Ovary (tissue), 3 donors: ENCODE data around the gene GAREM1.

Experiments used
- POLR2A ChIP-seq: fragments of 450-650 bp; IDR thresholded peaks from one replicate; pipeline ENCODE4 v1.6.1; 2017; ENCODE audit warnings: antibody characterized with exemption, mild to moderate bottlenecking, moderate library complexity
- TF ChIP-seq, protein P1 (sequence below), 3 donors: fragments of 450-650 bp in 2 of 3; fragments of 200-600 bp in 1 of 3; IDR thresholded peaks; one replicate each; pipeline versions ENCODE4 v1.5.1 to v1.8.0; 2016 to 2022; ENCODE audit warnings: antibody characterized with exemption in 3 of 3, mild to moderate bottlenecking in 1 of 3
- donor health status: DM: no; HTN: no; CAD: no.

DNA sequence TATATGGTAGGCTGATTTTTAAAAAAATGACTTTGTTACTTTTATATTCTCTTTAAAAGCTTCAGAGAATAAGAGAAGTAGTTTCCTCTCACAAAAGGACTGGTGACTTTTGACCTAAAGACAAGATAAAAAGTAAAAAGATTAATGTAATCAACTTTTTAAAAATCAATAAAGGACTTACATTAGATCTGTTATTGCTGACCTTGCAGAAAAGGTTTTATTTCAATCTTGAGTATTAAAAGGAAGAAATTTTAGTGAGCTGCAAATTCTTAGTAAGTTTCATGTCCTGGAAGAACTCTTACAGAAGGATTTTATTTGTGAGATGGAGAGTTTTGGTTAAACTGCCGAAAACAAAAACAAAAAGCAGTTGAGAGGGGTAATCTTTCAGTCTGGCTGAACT is 2.2 kb upstream of the GAREM1 start:
- TF ChIP-seq, protein P1, sequence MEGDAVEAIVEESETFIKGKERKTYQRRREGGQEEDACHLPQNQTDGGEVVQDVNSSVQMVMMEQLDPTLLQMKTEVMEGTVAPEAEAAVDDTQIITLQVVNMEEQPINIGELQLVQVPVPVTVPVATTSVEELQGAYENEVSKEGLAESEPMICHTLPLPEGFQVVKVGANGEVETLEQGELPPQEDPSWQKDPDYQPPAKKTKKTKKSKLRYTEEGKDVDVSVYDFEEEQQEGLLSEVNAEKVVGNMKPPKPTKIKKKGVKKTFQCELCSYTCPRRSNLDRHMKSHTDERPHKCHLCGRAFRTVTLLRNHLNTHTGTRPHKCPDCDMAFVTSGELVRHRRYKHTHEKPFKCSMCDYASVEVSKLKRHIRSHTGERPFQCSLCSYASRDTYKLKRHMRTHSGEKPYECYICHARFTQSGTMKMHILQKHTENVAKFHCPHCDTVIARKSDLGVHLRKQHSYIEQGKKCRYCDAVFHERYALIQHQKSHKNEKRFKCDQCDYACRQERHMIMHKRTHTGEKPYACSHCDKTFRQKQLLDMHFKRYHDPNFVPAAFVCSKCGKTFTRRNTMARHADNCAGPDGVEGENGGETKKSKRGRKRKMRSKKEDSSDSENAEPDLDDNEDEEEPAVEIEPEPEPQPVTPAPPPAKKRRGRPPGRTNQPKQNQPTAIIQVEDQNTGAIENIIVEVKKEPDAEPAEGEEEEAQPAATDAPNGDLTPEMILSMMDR (IDR thresholded peaks at IDR 0.05) = no peak
- TF ChIP-seq POLR2A = no peak
